Measurements from ENCODE around the gene TPRA1. TPM values are rescaled to one million over a fixed set of nuclear protein-coding genes. Genes with fewer than 3 reads are reported as not detected.
"Not testable (repeated sequence)": the region's sequence is repeated elsewhere in the genome, so short reads cannot be mapped to it uniquely, and the experiment has no call there.

Gene TPRA1
- total RNA-seq, 1 experiment from 2014 or later = 58.5 TPM

- POLR2A ChIA-PET (ENCODE audit: unreplicated experiment) = no interaction called here
- no TSS peak for BruUV-seq (replicated peaks)
- Histone ChIP-seq H3K79me2 (ENCODE audit: low read depth) (peaks cover 3% of the 10 kb centered on the region; the same call in 1 of the 2 replicates), H3K4me1 (replicated peaks; ENCODE audit: insufficient read depth) (no peaks in the 10 kb centered on the region), H3K4me3 (no peak overlapping the region), H3K9me3 (ENCODE audit: insufficient read depth, low read depth) (no peaks in the 10 kb centered on the region), H3K27me3 (ENCODE audit: insufficient read depth, low read depth) (no peaks in the 10 kb centered on the region), H3K4me2 (no peak overlapping the region), H3K36me3 (ENCODE audit: low read depth) (peaks cover under 1% of the 10 kb centered on the region; the same call in 1 of the 2 replicates), H3F3A (ENCODE audit: insufficient read depth, low read depth) (no peaks in the 10 kb centered on the region), H2AFZ (no peak overlapping the region), H4K20me1 (ENCODE audit: insufficient read depth) (no peaks in the 10 kb centered on the region), H3K9me2 (ENCODE audit: insufficient read depth) (no peaks in the 10 kb centered on the region), H3K27ac (no peak overlapping the region)
- TF ChIP-seq EZH2 (IDR thresholded peaks at IDR 0.05; ENCODE audit: low read depth) (no peak), CTCF (conservative IDR thresholded peaks at IDR 0.05) (no peak)
- intact Hi-C loops (cut with micrococcal nuclease; ENCODE audit: unreplicated experiment) = no loop called here
- CTCF ChIA-PET = no interaction called here
- DNase-seq = no peak
These were observed 16.6 kb upstream of the TPRA1 start for GRCh38 chr3:127606981-127607595.

- intact Hi-C loops (cut with micrococcal nuclease; ENCODE audit: unreplicated experiment) = no loop called here
- POLR2A ChIA-PET (ENCODE audit: unreplicated experiment) = no interaction called here
- CTCF ChIA-PET = no interaction called here
- no peaks in the 10 kb centered on the region for H4K20me1 ChIP-seq (ENCODE audit: insufficient read depth)
- TF ChIP-seq CTCF (conservative IDR thresholded peaks at IDR 0.05) (no peak), EZH2 (IDR thresholded peaks at IDR 0.05; ENCODE audit: low read depth) (no peak)
- no peaks in the 10 kb centered on the region for H3K9me3 ChIP-seq (ENCODE audit: insufficient read depth, low read depth)
- no peak overlapping the region for H3K4me2 ChIP-seq
- no peaks in the 10 kb centered on the region for H3K27me3 ChIP-seq (ENCODE audit: insufficient read depth, low read depth)
- no peak overlapping the region for H2AFZ ChIP-seq
- H3K9me2 ChIP-seq (ENCODE audit: insufficient read depth) = no peaks in the 10 kb centered on the region
- H3K27ac ChIP-seq = no peak overlapping the region
- no peaks in the 10 kb centered on the region for H3F3A ChIP-seq (ENCODE audit: insufficient read depth, low read depth)
- BruUV-seq (replicated peaks) = no TSS peak
- H3K36me3 ChIP-seq (ENCODE audit: low read depth) = peaks cover 5% of the 10 kb centered on the region; the same call in 1 of the 2 replicates
- H3K4me3 ChIP-seq = no peak overlapping the region
- no peak for DNase-seq
- H3K79me2 ChIP-seq (ENCODE audit: low read depth) = peaks cover 12% of the 10 kb centered on the region; the same call in 1 of the 2 replicates
- H3K4me1 ChIP-seq (replicated peaks; ENCODE audit: insufficient read depth) = no peaks in the 10 kb centered on the region
These were observed 15.7 kb upstream of the TPRA1 start for GRCh38 chr3:127606086-127606805.

- H3K27me3 ChIP-seq (ENCODE audit: insufficient read depth, low read depth); H4K20me1 ChIP-seq (ENCODE audit: insufficient read depth); H3F3A ChIP-seq (ENCODE audit: insufficient read depth, low read depth); POLR2A ChIA-PET (ENCODE audit: unreplicated experiment); H3K9me3 ChIP-seq (ENCODE audit: insufficient read depth, low read depth); H3K4me3 ChIP-seq; H3K4me2 ChIP-seq; H3K4me1 ChIP-seq (replicated peaks; ENCODE audit: insufficient read depth); H3K9me2 ChIP-seq (ENCODE audit: insufficient read depth); CTCF ChIA-PET; H2AFZ ChIP-seq; BruUV-seq (replicated peaks); H3K36me3 ChIP-seq (ENCODE audit: low read depth); DNase-seq; H3K27ac ChIP-seq; intact Hi-C loops (cut with micrococcal nuclease; ENCODE audit: unreplicated experiment): not testable (repeated sequence)
- peaks cover 15% of the 10 kb centered on the region; the same call in 1 of the 2 replicates for H3K79me2 ChIP-seq (ENCODE audit: low read depth)
These were observed 15.0 kb upstream of the TPRA1 start for GRCh38 chr3:127605547-127605946.

All from PC-9 (cell line).